ENCODE measurements around the gene ARID1B. TPM values are rescaled to one million over a fixed set of nuclear protein-coding genes. Genes with fewer than 3 reads are reported as not detected.

Gene ARID1B
- total RNA-seq, 2 experiments from 2014 or later, result 36.9 to 38.9 TPM

- Mint-ChIP-seq H3K4me3 (no peak overlapping the region), H3K36me3 (ENCODE audit: low read depth) (peaks cover 3% of the 10 kb centered on the region), H3K9me3 (no peaks in the 10 kb centered on the region), H3K4me1 (ENCODE audit: low read depth) (peaks cover 67% of the 10 kb centered on the region), H3K27me3 (no peaks in the 10 kb centered on the region), H3K27ac (no peak overlapping the region)
- DNase-seq (no peak), ATAC-seq (no peak)
- CTCF ChIA-PET, result no interaction called here
- no peak for TF ChIP-seq CTCF (IDR thresholded peaks at IDR 0.05)
- POLR2A ChIA-PET, result no interaction called here
- intact Hi-C loops (cut with micrococcal nuclease), result no loop called here
Measured at GRCh38 chr6:156841508-156841907, 64.3 kb downstream of the ARID1B start.

- peaks cover 3% of the 10 kb centered on the region for H3K36me3 Mint-ChIP-seq (ENCODE audit: low read depth)
- no peak for ATAC-seq
- no peak overlapping the region for H3K27ac Mint-ChIP-seq
- H3K27me3 Mint-ChIP-seq, result no peaks in the 10 kb centered on the region
- ChIA-PET POLR2A (interaction anchor here (0.6 to 1.3 kb wide), 2 partner anchors 10 to 23 kb away, joined by 3 to 4 read pairs; no protein-coding TSS in a partner anchor), CTCF (no interaction called here)
- no peak for TF ChIP-seq CTCF (IDR thresholded peaks at IDR 0.05)
- peaks cover 75% of the 10 kb centered on the region for H3K4me1 Mint-ChIP-seq (ENCODE audit: low read depth)
- H3K9me3 Mint-ChIP-seq, result no peaks in the 10 kb centered on the region
- DNase-seq, result no peak
- intact Hi-C loops (cut with micrococcal nuclease), result no loop called here
- no peak overlapping the region for H3K4me3 Mint-ChIP-seq
Measured at GRCh38 chr6:156842598-156843250, 65.5 kb downstream of the ARID1B start.

- no peaks in the 10 kb centered on the region for H3K9me3 Mint-ChIP-seq
- peaks cover 3% of the 10 kb centered on the region for H3K36me3 Mint-ChIP-seq (ENCODE audit: low read depth)
- no peaks in the 10 kb centered on the region for H3K27me3 Mint-ChIP-seq
- TF ChIP-seq CTCF (IDR thresholded peaks at IDR 0.05), result no peak
- H3K4me1 Mint-ChIP-seq (ENCODE audit: low read depth), result peaks cover 82% of the 10 kb centered on the region
- no peak overlapping the region for H3K4me3 Mint-ChIP-seq
- no peak overlapping the region for H3K27ac Mint-ChIP-seq
- ChIA-PET CTCF (interaction anchor here (1.0 kb wide), 1 partner anchor 211 kb away, joined by 3 read pairs; no protein-coding TSS in a partner anchor), POLR2A (interaction anchor here (0.7 to 1.3 kb wide), 2 partner anchors 8 to 24 kb away, joined by 3 to 4 read pairs; no protein-coding TSS in a partner anchor)
- DNase-seq (no peak), ATAC-seq (no peak)
- intact Hi-C loops (cut with micrococcal nuclease), result no loop called here
Measured at GRCh38 chr6:156844089-156844488, 66.9 kb downstream of the ARID1B start.

- peaks cover 3% of the 10 kb centered on the region for H3K36me3 Mint-ChIP-seq (ENCODE audit: low read depth)
- ATAC-seq (no peak), DNase-seq (no peak)
- ChIA-PET CTCF (no interaction called here), POLR2A (no interaction called here)
- no peak overlapping the region for H3K27ac Mint-ChIP-seq
- intact Hi-C loops (cut with micrococcal nuclease), result no loop called here
- no peaks in the 10 kb centered on the region for H3K9me3 Mint-ChIP-seq
- no peaks in the 10 kb centered on the region for H3K27me3 Mint-ChIP-seq
- TF ChIP-seq CTCF (IDR thresholded peaks at IDR 0.05), result no peak
- H3K4me1 Mint-ChIP-seq (ENCODE audit: low read depth), result peaks cover 79% of the 10 kb centered on the region
- no peak overlapping the region for H3K4me3 Mint-ChIP-seq
Measured at GRCh38 chr6:156845454-156846155, 68.4 kb downstream of the ARID1B start.

All from activated CD8-positive, alpha-beta T cell treated with anti-CD3 and anti-CD28 coated beads for 36 hours (primary cell).